ENCODE data around the gene SIAE.
A peak's percentile ranks its signal among the peaks of the same experiment; 100 is the strongest.

The SIAE gene

DNA sequence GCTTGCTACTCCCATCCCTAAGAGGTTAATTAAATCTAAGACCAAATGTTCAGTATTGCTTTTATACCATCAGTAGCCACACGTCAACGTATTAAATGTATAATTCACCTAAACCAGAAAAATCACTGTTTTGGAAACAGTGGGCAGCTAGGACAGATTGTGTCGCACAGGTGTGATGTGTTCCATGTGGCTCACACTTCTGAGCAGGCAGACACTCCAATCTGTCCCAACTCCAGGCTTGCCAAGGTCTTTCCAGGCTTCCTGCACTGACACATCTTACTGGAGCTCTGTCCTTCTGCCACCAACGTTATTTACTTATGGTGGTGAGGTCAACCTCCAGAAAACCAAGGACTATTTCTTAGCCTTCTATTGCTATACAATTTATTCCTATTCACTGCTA lies 11.4 kb downstream of the SIAE start:
- DNase-seq, result no peak

DNA sequence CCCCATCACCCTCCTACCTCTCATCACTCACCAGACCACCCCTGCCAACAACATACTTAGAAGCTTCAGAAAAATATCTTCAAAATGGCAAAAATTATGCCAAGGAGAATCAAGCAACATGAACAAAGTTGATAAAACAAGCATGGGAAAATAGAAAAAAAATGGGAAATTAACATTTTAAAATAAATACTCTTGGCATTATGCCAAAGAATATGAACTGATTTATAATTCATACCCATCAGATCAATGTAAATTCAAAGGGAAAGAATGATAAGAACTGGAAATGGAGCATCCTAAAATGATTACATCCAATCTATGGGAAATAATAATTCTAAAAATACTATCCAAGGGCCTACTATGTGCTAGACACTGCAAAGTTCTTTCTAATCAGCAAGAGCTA lies 12.0 kb downstream of the SIAE start:
- DNase-seq, result no peak

DNA sequence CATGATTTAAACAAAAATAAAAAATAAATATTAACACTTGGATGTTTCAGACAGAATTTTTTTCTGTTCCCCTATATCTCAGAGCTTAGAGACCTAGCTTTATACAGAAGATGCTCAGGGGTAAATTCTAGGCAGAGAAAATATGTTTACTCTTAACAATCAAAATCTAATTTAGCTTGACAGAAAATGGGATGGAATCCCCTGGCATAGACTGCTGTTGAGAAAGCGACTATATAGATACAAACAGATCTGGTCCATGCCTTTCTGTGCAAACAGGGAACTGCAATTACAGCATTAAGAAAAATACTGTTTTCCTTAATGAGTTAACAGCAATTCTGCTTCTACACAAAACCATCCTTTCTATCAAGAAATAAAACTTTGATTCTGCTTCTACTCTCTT lies 14.6 kb downstream of the SIAE start:
- no peak for DNase-seq

DNA sequence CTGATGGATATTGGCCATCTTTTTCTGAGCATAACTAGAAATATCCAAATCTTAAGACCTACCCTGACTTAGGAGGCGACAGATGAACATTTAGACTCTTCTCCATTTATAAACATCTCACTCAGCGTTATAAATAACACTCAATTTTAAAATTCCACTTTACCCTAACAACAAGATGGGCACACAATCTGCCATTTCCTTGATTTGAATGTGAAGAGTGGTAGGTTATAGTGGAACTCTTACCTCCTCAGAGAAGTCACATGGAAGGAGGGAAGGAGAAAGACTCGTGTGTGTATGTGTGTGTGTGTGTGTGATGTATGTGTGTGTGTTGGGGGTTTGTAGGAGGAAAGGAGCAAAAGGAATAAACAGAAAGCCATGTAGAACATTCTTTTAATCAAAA lies 15.0 kb downstream of the SIAE start:
- no peak for DNase-seq

DNA sequence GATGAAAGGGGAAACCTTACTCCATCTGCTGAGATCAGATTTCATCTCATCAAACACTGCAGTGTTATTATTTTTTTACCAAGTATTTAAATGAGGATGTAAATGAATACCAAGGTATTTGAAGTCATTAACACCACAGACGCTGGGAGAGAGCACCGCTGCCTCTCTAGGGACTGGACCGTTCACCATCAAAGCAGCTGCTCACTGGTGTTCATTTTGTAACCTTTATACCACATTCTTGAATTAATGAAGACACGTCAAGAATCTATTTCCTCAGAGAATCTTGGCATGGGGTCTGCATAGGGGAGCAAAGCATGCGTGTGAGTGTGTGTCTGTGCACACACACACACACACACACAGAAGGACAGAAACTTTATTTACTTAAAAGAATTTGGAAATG lies 15.6 kb downstream of the SIAE start:
- DNase-seq, result no peak

DNA sequence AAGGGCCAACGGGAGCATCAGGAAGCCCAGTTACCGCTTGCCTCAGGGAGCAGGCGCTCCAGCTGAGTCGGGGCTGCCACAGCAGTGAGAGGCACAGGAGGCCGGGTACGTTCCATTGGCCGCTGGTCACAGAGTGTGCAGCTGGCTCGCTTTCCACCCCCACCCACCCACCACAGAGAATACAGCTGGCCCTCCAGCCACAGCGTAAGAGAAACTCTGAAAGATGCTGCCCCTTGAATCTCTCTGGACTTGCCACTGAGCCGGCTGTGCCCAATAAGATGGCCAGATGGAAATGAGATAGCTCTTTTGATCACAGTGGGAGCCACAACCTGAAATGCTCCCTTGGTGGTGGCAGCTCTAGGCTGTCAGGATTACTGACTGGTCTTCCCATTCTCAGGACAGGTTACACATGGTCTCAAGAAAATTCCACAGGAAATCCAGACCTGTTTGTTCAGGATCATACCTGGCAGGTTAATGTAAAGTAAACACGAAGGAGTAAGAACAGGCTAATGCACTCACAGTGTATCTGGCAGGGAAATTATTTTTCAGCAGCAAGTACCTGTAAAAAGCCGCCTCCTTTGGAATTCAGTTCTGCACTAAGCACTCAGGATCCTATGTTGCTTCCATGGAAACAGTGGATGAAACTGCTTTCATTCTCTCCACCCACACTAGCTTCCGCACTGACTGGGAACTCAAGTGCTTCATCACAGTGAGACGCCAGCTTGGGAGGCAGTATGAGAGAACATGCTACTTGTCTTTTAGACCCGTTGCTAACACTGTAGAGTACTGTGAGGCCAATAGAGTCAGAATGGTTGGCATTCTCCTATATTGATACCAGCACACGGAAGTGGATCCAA lies 16.5 kb downstream of the SIAE start:
- DNase-seq, result no peak

DNA sequence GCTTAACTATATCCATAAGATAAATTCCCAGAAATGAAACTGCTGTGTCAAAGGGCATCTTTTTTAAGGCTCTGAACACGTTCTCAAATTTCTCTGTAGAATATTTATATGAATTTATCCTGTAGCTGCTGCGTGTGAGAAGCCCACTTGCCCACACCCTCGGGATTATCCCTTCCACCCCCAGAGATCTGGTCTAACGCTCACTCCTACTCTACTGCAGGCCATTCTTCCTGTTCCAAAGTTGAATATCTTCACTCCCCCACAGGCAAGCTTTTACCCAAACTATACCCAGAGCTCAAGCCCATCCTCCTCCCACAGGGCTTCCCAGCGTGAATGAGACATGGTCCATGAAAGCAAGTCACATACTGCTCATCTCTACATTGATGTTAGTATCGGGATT lies 24.9 kb downstream of the SIAE start:
- DNase-seq, result no peak

DNA sequence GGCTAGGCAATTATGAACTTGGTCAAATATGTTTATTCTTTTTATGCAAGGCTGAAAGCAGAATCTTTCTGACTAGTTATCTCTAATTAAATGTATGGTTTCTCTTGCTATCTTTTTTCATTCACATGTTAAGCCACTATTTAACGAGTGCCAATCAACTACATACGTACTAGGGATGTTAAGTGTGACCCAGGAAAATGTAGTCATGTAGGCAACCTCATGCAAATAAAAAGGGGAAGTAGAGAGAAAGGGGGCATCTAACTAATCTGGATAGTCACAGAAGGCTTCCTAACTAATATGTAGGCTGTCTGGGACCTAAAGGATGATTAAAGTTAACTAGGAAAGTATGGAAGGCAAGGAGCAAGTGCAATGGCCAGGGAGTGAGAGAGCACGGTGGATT lies 27.4 kb downstream of the SIAE start:
- no peak for DNase-seq

DNA sequence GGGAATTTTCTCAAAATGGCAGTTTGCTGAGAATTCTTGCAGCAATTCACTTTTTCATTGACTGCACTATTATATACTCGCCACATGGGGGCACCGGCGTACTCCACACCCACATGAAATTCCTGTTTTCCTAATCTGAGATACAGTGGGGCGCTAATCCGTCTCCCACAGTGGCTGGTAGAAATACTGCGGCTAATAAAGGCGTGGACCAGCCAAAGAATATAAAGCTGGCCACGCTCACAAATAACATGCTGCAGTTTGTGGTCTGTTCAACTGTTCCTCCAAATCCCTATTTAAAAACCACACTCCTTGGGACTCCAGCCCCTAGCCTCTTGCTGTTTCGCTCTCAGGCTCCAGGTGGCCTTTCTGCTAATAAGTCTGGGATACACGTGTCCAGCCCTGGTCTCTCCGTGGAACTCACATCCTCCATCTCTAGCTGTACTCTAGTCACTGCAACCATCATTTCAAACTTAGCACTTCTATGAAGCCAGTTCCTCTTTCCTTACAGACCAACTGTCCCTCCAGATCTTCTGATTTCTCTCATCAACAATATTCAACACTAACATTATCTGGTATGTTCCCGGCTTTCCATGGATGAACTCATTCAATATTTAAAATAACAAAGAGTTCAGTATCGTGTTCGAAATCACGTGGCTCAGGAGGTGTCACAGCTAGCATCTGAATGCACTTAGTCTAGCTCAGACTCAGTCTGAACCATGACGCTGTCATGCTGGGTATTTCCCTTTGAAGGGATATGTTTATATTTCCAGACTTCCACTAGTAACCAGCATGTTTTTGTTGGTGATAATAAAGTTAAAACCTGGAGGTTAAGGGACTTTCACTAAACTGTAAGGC lies 28.9 kb downstream of the SIAE start:
- DNase-seq, result peak; percentile 20

DNA sequence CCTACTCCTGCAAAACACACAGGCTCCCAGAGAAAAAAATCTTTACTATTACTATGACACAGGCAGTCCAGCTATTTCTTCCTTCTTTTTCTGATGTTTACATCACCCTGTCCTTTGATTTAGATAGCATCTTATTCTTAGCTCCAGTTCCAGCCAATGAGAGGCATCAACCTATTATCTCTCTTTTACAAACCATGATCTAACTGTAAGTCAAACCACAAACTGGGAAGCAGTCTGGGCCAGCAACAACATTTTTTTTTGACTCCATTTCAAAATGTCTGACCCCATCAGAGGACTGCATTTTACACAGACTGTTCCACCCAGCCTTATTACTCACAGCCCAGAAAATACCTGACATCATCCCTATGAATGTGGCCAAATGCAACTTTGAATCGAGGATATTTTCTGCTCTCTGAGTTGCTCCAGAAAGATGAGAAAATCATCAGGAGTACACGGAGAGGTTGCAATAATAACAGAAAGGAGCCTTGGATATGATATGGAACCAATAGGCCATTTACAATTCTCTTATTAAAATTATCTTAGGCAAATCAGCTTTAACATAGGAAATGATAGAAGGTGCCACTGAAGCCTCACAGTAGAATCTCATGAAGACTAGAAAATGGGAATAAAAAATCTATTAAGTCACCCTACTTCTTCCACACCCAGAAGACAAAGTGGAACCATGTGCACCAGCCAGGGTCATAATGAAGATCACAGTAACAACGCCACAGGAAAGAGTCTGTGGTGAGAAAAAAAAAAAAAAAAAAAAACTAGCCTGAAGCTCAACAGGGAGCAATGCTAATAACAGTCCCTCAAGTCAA lies 29.7 kb downstream of the SIAE start:
- DNase-seq, result no peak

DNA sequence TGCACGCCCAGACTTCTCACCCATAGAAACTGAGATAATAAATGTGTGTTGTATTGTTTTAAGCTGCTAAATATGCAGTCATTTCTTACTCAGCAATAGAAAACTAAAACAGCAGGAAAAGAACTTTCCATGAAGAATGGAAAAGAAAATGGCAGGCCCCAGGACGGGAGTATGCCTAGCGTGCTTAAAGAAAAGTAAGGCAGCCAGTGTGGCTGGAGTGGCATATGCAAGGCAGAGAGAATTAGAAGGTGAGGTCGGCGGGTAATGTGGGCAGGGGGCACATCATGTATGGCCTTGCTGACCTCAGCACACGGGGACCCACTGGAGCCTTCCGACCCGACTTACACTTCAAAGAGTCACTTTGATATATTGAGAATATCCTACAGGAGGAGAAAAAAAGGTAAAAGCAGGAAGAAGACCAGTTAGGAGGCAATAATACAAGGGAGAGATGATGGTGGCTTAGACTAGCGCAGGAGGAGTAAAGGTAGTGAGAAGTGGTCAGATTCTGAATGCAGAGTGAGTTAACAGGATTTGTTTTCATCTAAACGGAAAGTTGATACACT lies 30.4 kb downstream of the SIAE start:
- no peak for DNase-seq

DNA sequence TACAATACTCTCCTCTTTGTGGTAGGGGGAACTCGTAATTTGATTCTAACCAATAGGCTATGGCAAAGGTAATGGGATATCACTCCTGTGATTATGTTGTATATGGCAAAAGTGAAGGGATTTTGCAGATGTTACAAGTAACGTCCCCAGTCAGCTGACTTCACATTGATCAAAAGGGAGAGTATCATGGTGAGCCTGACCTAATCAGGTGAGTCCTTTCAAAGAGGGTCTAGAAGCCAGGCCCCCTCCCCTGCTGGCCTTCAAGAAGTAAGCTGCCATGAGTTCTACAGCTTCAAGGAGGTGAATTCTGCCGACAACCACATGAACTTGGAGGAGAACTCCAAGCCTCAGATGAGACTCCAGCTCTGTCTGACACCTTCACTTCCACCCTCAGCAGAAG lies 30.9 kb downstream of the SIAE start:
- DNase-seq, result no peak

DNA sequence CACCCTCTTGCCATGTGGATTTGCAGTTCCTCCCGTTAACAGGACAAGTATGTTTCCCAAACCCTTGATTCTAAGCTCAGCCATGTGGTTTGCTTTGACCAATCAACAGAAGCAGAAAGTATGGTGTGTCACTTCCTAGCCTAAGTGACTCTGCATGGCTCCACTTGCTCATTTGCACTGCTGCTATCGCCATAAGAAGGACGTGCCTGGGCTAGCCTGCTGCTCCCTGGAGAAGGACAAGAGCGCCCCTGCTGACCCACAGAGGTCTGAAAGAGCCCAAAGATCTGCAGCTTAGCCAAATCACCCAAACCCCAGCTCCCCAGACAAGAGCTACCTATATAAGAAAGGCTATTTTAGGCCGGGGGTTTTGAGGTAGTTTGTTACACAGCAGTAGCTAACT lies 32.9 kb downstream of the SIAE start:
- DNase-seq, result no peak

DNA sequence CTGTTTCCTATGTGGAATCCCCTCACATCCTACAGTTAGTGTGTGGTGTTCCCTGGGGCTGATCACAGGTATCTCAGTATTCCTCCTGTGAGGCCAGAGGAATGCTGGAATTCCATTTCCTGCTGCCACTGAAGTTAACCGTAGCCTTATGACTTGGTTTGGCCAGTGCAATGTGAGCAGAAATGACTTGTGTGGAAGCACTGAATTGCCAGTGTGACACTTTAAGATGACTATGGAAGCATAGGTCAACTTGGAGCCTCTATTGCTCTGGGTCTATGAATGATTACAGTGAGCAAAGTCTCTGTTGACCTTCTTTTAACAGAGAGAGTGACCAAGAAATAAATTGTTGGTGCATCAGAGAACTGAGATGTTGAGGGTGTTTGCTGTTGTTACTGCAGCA lies 34.4 kb downstream of the SIAE start:
- no peak for DNase-seq

DNA sequence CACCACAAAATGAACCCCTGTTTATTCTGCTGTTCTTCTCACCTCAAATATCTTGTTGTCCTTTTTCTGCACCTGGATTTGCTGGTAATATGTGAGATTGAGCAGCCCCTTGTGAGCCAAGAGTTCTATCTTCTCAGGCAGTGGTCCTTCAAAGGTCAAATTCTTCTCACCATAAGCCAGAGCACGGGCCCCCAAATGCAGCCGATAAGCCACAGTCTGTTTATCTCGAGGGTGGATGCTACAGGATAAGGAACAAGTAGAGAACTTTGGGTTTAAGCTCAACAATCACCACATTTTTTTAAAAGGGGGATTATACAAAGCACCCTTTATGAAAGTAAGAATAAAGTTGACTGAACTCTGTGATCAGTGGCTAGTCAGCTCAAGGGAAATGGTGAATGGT lies 35.0 kb downstream of the SIAE start:
- no peak for DNase-seq

DNA sequence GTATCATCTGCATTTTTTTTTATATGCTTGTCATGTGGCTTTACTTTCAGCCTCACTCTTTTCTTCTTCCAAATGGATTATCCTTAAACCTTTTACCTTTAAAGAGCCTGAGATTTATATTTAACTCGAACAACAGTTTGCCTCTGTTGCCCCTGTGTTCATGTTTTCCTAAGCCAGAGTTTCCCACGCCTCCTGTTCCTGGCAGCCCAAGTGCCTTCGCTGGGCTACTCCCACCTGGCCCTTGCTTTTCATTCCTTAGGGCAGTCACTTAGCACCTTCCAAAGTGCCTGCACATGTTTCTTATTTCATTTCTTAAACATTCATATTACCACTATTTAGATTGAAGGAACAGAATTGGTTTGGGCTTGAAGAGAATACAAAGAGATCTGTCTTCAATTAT lies 37.6 kb downstream of the SIAE start:
- no peak for DNase-seq

DNA sequence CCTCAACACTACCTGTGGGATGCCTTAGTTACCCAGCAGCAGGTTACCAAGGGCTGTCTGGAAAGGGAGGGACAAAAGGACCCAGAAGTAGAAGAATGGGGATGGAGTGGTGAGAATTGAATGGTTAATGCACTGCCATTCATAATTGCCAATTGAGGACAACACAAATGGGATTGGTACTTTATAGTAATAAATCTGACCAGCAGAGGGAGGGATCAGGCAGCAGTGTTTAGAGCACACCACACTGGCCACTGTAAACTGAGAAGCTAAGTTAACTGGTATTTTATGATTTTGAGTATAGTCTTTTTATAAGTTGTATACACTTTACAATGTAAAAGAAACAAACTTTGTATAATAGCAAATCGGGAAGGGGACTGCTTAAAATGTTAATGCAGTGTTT lies 40.2 kb downstream of the SIAE start:
- DNase-seq, result no peak

DNA sequence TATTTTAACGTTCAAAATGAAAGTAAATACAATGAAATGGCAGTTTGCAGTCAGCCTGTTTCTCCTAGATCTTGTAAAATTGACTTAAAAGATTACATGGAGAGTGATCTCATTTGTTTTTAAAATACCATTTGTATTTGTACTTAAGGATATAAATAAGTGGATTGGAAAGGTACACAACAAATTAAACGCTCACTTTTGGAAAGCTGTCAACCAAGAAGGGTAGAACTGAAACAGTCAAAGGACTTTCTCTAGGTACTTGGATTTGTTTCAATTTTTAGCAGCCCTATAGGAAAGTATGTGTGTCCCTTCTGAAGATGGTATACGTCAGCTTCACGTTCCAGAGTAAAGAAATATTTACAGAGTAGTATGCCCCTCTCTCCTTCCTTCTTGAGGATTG lies 43.6 kb downstream of the SIAE start:
- no peak for DNase-seq

DNA sequence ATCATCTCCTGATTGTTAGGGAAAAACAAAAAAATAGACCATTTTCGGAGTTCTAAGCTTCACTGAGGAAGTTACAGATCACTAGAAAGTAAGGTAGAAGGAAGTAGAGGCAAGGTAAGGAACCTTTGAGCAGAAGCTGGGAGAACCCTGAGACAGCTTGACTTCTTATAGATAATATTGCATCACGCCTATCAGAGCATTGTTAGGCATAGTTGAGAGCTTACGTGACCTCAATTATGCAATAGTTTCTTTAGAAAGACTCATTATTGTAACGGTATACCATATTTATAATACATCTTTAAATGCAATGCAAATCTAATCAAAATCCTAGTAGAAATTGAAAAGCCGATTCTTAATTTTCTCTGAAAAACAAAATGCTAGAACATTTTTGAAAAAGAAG lies 46.0 kb downstream of the SIAE start:
- DNase-seq, result no peak

DNA sequence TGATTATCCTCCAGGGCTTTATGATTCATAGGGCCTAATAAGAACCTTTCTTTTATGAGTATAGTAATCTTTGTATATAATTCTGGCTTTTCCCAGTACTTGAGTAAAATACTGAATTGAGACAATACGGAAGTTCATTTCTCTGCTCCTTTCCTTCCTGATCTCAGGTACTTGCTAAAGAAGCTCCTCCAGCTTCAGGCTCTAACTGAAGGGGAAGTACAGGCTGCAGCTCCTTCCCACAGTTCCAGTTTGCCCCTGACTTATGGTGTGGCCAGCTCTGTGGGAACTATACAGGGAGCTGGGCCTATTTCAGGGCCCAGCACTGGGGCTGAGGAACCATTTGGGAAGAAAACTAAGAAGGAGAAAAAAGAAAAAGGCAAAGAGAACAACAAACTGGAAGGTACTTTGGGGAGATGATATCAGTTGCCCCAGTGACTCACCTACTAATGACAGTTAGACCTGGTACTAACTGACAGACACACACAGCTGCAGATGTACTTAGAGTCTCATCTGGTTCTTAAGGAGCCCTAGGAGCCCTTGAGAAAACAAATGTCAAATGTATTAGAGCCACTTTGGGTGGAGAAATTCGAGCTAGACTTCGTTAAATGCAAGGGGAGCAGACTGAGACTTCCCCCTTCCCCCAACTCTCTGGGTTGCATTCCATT lies 47.9 kb downstream of the SIAE start:
- no peak for DNase-seq

DNA sequence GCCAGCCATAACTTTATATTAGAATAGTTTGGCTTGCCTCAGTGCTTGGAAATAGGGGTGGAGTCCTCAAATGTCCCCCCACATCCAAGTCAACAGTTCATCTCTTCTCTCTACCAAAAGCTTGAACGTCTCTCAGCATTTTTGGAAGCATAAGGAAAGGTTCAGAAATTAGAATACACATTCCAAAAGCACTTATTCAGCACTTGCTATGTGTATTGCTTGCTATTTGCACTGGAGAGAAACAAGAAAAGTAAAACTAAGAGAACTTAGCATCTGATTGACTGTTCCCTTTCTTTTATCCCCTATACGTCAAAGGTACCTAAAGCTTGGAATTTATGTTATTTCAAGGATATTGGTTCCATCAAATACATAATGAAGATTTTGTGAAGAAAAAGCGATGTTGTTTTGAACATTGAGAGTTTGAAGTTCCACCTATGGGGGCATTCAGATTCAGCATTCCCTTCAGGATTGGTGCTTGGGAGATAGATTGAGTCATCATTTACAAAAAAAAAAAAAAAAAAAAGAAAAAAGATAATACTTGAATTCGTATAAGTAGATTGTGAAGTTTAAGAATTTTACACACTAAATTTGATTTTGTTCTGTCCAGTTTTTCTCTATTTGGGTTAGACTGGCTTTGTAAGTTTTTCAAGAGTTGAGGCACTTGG lies 49.5 kb downstream of the SIAE start:
- DNase-seq, result no peak

All from NCI-H1694 (cell line).